Stimulated activated CD8-positive, alpha-beta memory T cell treated with anti-CD3 and anti-CD28 coated beads, Interleukin-2, amount 100 ng/mL, for 1 hour (primary cell): ENCODE data around the gene RSU1.
"Not testable (repeated sequence)": the region's sequence is repeated elsewhere in the genome, so short reads cannot be mapped to it uniquely, and the experiment has no call there.

ENCODE experiments used
- DNase-seq, 2 donors: peaks; one replicate each; pipeline ENCODE4 v3.0.0-alpha.2; 2020; ENCODE audit warnings: low read depth in 2 of 2

The RSU1 gene

GRCh38 chr10:16780338-16780880 is 36.8 kb downstream of the RSU1 start:
- no peak for DNase-seq

- no peak for DNase-seq
These were observed 37.8 kb downstream of the RSU1 start for GRCh38 chr10:16779384-16779915.

- no peak for DNase-seq
These were observed 39.5 kb downstream of the RSU1 start for GRCh38 chr10:16777473-16778370.

GRCh38 chr10:16776896-16777295 is 40.3 kb downstream of the RSU1 start:
- DNase-seq = no peak

GRCh38 chr10:16773334-16773733 is 43.9 kb downstream of the RSU1 start:
- DNase-seq = no peak

GRCh38 chr10:16770670-16771069 is 46.6 kb downstream of the RSU1 start:
- no peak for DNase-seq

- no peak for DNase-seq
These were observed 47.1 kb downstream of the RSU1 start for GRCh38 chr10:16770141-16770540.

GRCh38 chr10:16769331-16769730 is 47.9 kb downstream of the RSU1 start:
- DNase-seq = no peak

- DNase-seq = no peak
These were observed 48.5 kb downstream of the RSU1 start for GRCh38 chr10:16768702-16769101.

GRCh38 chr10:16765509-16766375 is 51.5 kb downstream of the RSU1 start:
- DNase-seq = no peak

- DNase-seq = no peak
These were observed 55.9 kb downstream of the RSU1 start for GRCh38 chr10:16761300-16761699.

GRCh38 chr10:16756561-16757221 is 60.5 kb downstream of the RSU1 start:
- DNase-seq = no peak

- DNase-seq = no peak
These were observed 62.5 kb downstream of the RSU1 start for GRCh38 chr10:16754765-16755164.

GRCh38 chr10:16752849-16753248 is 64.4 kb downstream of the RSU1 start:
- not testable (repeated sequence) for DNase-seq

- DNase-seq = no peak
These were observed 65.1 kb downstream of the RSU1 start for GRCh38 chr10:16752099-16752498.

- DNase-seq = no peak
These were observed 66.0 kb downstream of the RSU1 start for GRCh38 chr10:16751244-16751643.

GRCh38 chr10:16750461-16750860 is 66.8 kb downstream of the RSU1 start:
- no peak for DNase-seq

GRCh38 chr10:16748749-16749148 is 68.5 kb downstream of the RSU1 start:
- no peak for DNase-seq

GRCh38 chr10:16746856-16747255 is 70.4 kb downstream of the RSU1 start:
- DNase-seq = no peak

GRCh38 chr10:16745061-16745460 is 72.2 kb downstream of the RSU1 start:
- DNase-seq = no peak

- no peak for DNase-seq
These were observed 74.9 kb downstream of the RSU1 start for GRCh38 chr10:16742165-16742960.
